HepG2 (cell line): ENCODE data around the gene REM2. TPM values are rescaled to one million over a fixed set of nuclear protein-coding genes. Genes with fewer than 3 reads are reported as not detected.
A peak's percentile ranks its signal among the peaks of the same experiment; 100 is the strongest.

Source experiments
- AKAP8 ChIP-seq: sonication (generic); formaldehyde crosslinking; IDR thresholded peaks from 2 replicates; pipeline ENCODE4 v1.5.1; 2020; ENCODE audit warnings: mild to moderate bottlenecking, missing genetic modification reagents
- ARHGAP35 ChIP-seq: sonication (generic); formaldehyde crosslinking; IDR thresholded peaks from 2 replicates; pipeline ENCODE4 v1.9.0; 2022; ENCODE audit warnings: mild to moderate bottlenecking, inconsistent platforms, moderate library complexity, missing genetic modification reagents, borderline replicate concordance
- CBX1 ChIP-seq: IDR thresholded peaks from one replicate; pipeline ENCODE4 v1.6.1; 2016; ENCODE audit warnings: antibody characterized with exemption, low read depth
- DR1 ChIP-seq: sonication (generic); formaldehyde crosslinking; IDR thresholded peaks from 2 replicates; pipeline ENCODE4 v1.8.0; 2021; ENCODE audit warnings: mild to moderate bottlenecking, missing genetic modification reagents, inconsistent platforms
- FOXC1 ChIP-seq: sonication (generic); formaldehyde crosslinking; IDR thresholded peaks from 2 replicates; pipeline ENCODE4 v1.8.0; 2022; ENCODE audit warnings: mild to moderate bottlenecking, missing genetic modification reagents, borderline replicate concordance
- MXD4 ChIP-seq: IDR thresholded peaks from 2 replicates; pipeline ENCODE4 v1.6.1; 2016; ENCODE audit warnings: mild to moderate bottlenecking, missing biosample characterization, missing genetic modification reagents
- NAIF1 ChIP-seq: sonication (generic); formaldehyde crosslinking; IDR thresholded peaks from 2 replicates; pipeline ENCODE4 v1.5.0; 2020; ENCODE audit warnings: mild to moderate bottlenecking, missing genetic modification reagents, borderline replicate concordance
- NCOA5 ChIP-seq: sonication (generic); formaldehyde crosslinking; IDR thresholded peaks from 2 replicates; pipeline ENCODE4 v1.4.0; 2020; ENCODE audit warnings: missing genetic modification reagents
- TEAD3 ChIP-seq: optimal IDR thresholded peaks from 2 replicates; pipeline ENCODE3; 2016; ENCODE audit warnings: borderline replicate concordance
- TRIM24 ChIP-seq: sonication (generic); formaldehyde crosslinking; IDR thresholded peaks from 2 replicates; pipeline ENCODE4 v1.8.0; 2022; ENCODE audit warnings: mild to moderate bottlenecking, missing genetic modification reagents
- XRCC5 ChIP-seq: fragments of 200-400 bp; formaldehyde crosslinking; optimal IDR thresholded peaks from 2 replicates; pipeline ENCODE3; 2017; ENCODE audit warnings: mild to moderate bottlenecking, low read length
- ZKSCAN1 ChIP-seq: fragments of 150-350 bp; IDR thresholded peaks from 2 replicates; pipeline ENCODE4 v1.6.1; 2014; ENCODE audit warnings: low read length
- ZNF160 ChIP-seq: sonication (generic); formaldehyde crosslinking; IDR thresholded peaks from 2 replicates; pipeline ENCODE4 v1.8.0; 2022; ENCODE audit warnings: mild to moderate bottlenecking, inconsistent platforms, missing genetic modification reagents
- ZNF552 ChIP-seq: sonication (generic); formaldehyde crosslinking; IDR thresholded peaks from 2 replicates; pipeline ENCODE4 v1.9.0; 2022; ENCODE audit warnings: missing genetic modification reagents, mild to moderate bottlenecking, borderline replicate concordance
- ZNF598 ChIP-seq: sonication (generic); formaldehyde crosslinking; IDR thresholded peaks from 2 replicates; pipeline ENCODE4 v1.5.1; 2020; ENCODE audit warnings: mild to moderate bottlenecking, missing genetic modification reagents, borderline replicate concordance
- ZNF775 ChIP-seq: sonication (generic); formaldehyde crosslinking; IDR thresholded peaks from 2 replicates; pipeline ENCODE4 v1.4.0; 2020; ENCODE audit warnings: missing genetic modification reagents, mild to moderate bottlenecking, moderate library complexity, borderline replicate concordance
- polyA plus RNA-seq, 8 experiments: library from polyadenylated mRNA; depleted of rRNA in 3 of 8; stranded (reverse) in 7 of 8; unstranded in 1 of 8; fragments of >200 nt; fragmentation: Illumina TruSeq in 4 of 8; extraction: Trizol in 4 of 8; gene quantifications; 2 replicates each; pipeline versions ENCODE4 v1.2.1 to v1.2.3, GENCODE V29; 2011 to 2016; ENCODE audit warnings: low read depth in 4 of 8, missing spikeins in 1 of 8, mixed read lengths in 1 of 8; ENCODE audit not compliant: insufficient read depth in 1 of 8
- total RNA-seq, 5 experiments: library from RNA; depleted of rRNA; stranded (reverse); fragments of >200 nt; fragmentation: Illumina TruSeq; extraction: Trizol; gene quantifications; 2 replicates each; pipeline ENCODE4 v1.2.3, GENCODE V29; 2016; ENCODE audit warnings: low read depth in 1 of 5
- TF ChIP-seq, protein P1 (sequence below), 2 experiments: sonication (generic) in 1 of 2; formaldehyde crosslinking in 1 of 2; IDR thresholded peaks; 2 replicates each; pipeline versions ENCODE4 v1.4.0 to v1.6.1; 2016 to 2020; ENCODE audit warnings: borderline replicate concordance in 1 of 2, low read depth in 1 of 2, mild to moderate bottlenecking in 1 of 2, missing genetic modification reagents in 1 of 2
- TF ChIP-seq, protein P2 (sequence below): sonication (generic); formaldehyde crosslinking; conservative IDR thresholded peaks from 2 replicates; pipeline ENCODE4 v1.4.0; 2020; ENCODE audit warnings: missing genetic modification reagents
- TF ChIP-seq, protein P3 (sequence below): sonication (generic); formaldehyde crosslinking; IDR thresholded peaks from 2 replicates; pipeline ENCODE4 v1.4.0; 2020; ENCODE audit warnings: missing genetic modification reagents
- TF ChIP-seq, protein P4 (sequence below): sonication (generic); formaldehyde crosslinking; IDR thresholded peaks from 2 replicates; pipeline ENCODE4 v1.8.0; 2022; ENCODE audit warnings: missing genetic modification reagents, mild to moderate bottlenecking, inconsistent platforms, borderline replicate concordance

The REM2 gene
- total and polyA plus RNA-seq, 2 of the 13 experiments (the other 11 are each of a cell fraction or from before 2014, with no cell fraction given) = 0.20 TPM; not detected in 1

- TF ChIP-seq, protein P1, sequence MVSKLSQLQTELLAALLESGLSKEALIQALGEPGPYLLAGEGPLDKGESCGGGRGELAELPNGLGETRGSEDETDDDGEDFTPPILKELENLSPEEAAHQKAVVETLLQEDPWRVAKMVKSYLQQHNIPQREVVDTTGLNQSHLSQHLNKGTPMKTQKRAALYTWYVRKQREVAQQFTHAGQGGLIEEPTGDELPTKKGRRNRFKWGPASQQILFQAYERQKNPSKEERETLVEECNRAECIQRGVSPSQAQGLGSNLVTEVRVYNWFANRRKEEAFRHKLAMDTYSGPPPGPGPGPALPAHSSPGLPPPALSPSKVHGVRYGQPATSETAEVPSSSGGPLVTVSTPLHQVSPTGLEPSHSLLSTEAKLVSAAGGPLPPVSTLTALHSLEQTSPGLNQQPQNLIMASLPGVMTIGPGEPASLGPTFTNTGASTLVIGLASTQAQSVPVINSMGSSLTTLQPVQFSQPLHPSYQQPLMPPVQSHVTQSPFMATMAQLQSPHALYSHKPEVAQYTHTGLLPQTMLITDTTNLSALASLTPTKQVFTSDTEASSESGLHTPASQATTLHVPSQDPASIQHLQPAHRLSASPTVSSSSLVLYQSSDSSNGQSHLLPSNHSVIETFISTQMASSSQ (IDR thresholded peaks at IDR 0.05; ENCODE audit: low read depth) = no peak
- TF ChIP-seq, protein P1 (CRISPR knock-in tag; IDR thresholded peaks at IDR 0.05; ENCODE audit: borderline replicate concordance) = no peak; the same call in 1 of the 2 replicates
- TF ChIP-seq XRCC5 = peak; percentile 99
- TF ChIP-seq, protein P2, sequence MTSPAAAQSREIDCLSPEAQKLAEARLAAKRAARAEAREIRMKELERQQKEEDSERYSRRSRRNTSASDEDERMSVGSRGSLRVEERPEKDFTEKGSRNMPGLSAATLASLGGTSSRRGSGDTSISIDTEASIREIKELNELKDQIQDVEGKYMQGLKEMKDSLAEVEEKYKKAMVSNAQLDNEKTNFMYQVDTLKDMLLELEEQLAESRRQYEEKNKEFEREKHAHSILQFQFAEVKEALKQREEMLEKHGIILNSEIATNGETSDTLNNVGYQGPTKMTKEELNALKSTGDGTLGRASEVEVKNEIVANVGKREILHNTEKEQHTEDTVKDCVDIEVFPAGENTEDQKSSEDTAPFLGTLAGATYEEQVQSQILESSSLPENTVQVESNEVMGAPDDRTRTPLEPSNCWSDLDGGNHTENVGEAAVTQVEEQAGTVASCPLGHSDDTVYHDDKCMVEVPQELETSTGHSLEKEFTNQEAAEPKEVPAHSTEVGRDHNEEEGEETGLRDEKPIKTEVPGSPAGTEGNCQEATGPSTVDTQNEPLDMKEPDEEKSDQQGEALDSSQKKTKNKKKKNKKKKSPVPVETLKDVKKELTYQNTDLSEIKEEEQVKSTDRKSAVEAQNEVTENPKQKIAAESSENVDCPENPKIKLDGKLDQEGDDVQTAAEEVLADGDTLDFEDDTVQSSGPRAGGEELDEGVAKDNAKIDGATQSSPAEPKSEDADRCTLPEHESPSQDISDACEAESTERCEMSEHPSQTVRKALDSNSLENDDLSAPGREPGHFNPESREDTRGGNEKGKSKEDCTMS (CRISPR knock-in tag) = 0 out of 2 replicates have a peak, but pooled peaks have one; percentile 79
- peak; percentile 19; the same call in 1 of the 2 replicates for TF ChIP-seq NAIF1 (CRISPR knock-in tag)
- TF ChIP-seq, protein P3, sequence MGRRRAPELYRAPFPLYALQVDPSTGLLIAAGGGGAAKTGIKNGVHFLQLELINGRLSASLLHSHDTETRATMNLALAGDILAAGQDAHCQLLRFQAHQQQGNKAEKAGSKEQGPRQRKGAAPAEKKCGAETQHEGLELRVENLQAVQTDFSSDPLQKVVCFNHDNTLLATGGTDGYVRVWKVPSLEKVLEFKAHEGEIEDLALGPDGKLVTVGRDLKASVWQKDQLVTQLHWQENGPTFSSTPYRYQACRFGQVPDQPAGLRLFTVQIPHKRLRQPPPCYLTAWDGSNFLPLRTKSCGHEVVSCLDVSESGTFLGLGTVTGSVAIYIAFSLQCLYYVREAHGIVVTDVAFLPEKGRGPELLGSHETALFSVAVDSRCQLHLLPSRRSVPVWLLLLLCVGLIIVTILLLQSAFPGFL (CRISPR knock-in tag) = no peak
- TF ChIP-seq DR1 (CRISPR knock-in tag) = no peak; the same call in 1 of the 2 replicates
- no peak for TF ChIP-seq NCOA5 (CRISPR knock-in tag)
- TF ChIP-seq, protein P4, sequence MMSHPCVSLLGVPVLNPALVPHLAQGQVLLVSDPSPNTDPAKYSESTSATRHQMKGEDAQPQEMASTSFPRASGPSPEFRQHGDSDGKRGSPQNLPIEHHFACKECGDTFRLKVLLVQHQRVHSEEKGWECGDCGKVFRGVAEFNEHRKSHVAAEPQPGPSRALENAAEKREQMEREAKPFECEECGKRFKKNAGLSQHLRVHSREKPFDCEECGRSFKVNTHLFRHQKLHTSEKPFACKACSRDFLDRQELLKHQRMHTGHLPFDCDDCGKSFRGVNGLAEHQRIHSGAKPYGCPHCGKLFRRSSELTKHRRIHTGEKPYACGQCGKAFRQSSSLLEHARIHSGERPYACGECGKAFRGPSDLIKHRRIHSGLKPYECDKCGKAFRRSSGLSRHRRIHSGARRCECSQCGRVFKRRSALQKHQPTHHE = no peak
- no peak; the same call in none of the 2 replicates for TF ChIP-seq MXD4 (CRISPR knock-in tag)
- no peak for TF ChIP-seq TRIM24 (CRISPR knock-in tag)
- no peak for TF ChIP-seq ZNF552 (CRISPR knock-in tag)
- TF ChIP-seq FOXC1 (CRISPR knock-in tag) = no peak; the same call in 1 of the 2 replicates
- TF ChIP-seq CBX1 = no peak
- TF ChIP-seq ARHGAP35 = no peak
- TF ChIP-seq AKAP8 (CRISPR knock-in tag) = no peak; the same call in 1 of the 2 replicates
- TF ChIP-seq ZNF775 (CRISPR knock-in tag) = no peak
- peak; percentile 59; the same call in 1 of the 2 replicates for TF ChIP-seq ZNF160 (CRISPR knock-in tag)
- TF ChIP-seq ZNF598 (CRISPR knock-in tag) = peak; percentile 13; the same call in 1 of the 2 replicates
- TF ChIP-seq ZKSCAN1 = no peak
- TF ChIP-seq TEAD3 (CRISPR knock-in tag) = peak; percentile 52
These were observed 10.8 kb upstream of the REM2 start (continued) for GRCh38 chr14:22872033-22872832.
